Thyroid gland (tissue), 4 donors: ENCODE data around the gene APOL6.

Source experiments
- CTCF ChIP-seq, 6 experiments: fragments of 200-600 bp in 3 of 6; fragments of 450-650 bp in 3 of 6; sonication (generic) in 3 of 6; IDR thresholded peaks; one replicate each; pipeline ENCODE4 v1.5.1; 2016 to 2019; ENCODE audit warnings: antibody characterized with exemption in 6 of 6, mild to moderate bottlenecking in 2 of 6, inconsistent platforms in 1 of 6, moderate library complexity in 1 of 6
- POLR2A ChIP-seq, 2 donors: fragments of 450-650 bp; IDR thresholded peaks; one replicate each; pipeline ENCODE4 v1.6.1; 2017; ENCODE audit warnings: antibody characterized with exemption in 2 of 2, mild to moderate bottlenecking in 2 of 2, moderate library complexity in 1 of 2

DNA sequence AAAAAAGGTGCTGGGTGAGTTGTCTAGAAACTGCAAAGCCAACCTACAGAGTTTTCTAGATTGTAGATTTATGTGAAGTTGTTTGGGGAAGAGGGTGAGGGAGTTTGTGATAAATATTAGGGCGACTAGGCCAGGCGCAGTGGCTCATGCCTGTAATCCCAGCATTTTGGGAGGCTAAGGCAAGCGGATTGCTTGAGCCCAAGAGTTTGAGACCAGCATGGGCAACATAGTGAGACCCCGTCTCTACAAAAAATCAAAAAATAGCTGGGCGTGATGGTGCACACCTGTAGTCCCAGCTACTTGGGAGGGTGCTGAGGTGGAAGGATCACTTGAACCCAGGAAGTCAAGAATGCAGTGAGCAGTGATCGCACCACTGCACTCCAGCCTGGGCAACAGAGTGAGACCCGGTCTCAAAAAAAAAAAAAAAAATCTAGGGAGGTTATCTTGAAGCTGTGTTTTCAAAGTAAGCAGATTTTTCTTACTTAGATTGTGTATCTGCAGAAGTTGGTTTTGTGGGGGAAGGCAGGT lies 844 bp downstream of the APOL6 start:
- TF ChIP-seq POLR2A (IDR thresholded peaks at IDR 0.05) (no peak), CTCF (IDR thresholded peaks at IDR 0.05) (no peak)
